HG02840 (cell line): Measurements from ENCODE around the gene PGM5.
"Not testable (repeated sequence)": the region's sequence is repeated elsewhere in the genome, so short reads cannot be mapped to it uniquely, and the experiment has no call there.

Experiments used
- ATAC-seq: cut with Tn5 transposase; IDR thresholded peaks from one replicate; pipeline ENCODE4 v1.9.1; 2021; ENCODE audit warnings: mild to moderate bottlenecking, moderate library complexity, moderate number of reproducible peaks; ENCODE audit not compliant: unreplicated experiment, low FRiP score

PGM5 gene

DNA sequence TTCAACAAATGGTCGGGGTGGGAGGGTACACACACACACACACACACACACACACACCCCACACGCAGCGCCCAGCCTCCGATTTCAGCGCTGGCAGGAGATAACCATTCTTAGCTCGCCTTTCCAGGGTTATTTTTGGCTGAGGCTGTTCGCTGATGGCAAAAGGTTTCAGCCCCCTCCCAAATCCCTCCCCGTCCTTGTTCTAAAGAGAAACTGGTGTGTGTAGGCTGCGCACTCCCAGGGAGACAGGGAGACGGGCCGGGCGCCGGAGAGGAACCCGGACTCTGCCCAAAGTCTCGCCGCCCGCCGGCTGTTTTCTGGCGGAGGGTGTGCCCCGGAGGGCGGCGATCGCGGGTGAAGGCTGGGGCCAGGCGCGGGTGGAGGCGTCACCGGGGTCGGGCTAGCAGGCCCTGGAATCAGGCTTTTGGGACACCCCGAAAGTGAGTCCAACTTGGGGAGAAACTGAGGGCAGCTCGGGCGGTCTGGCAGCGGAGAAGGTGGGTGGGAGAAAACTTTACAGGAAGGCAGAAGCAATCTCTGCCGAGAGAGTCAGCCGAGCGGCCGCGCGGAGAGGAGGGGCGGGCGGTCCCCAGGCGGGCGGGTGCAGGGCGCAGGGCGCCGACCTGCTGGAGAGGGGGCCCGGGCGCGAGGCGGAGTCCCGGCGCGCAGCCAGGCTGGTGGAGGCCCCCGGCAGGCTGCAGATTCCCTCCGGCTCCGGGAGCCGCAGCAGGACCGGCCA lies at the start of gene PGM5:
PGM5 (plus strand) TSS at position 232 of the 739 bp plus-strand sequence. CDS start 517 bp downstream, outside the sequence.
- not testable (repeated sequence) for ATAC-seq

DNA sequence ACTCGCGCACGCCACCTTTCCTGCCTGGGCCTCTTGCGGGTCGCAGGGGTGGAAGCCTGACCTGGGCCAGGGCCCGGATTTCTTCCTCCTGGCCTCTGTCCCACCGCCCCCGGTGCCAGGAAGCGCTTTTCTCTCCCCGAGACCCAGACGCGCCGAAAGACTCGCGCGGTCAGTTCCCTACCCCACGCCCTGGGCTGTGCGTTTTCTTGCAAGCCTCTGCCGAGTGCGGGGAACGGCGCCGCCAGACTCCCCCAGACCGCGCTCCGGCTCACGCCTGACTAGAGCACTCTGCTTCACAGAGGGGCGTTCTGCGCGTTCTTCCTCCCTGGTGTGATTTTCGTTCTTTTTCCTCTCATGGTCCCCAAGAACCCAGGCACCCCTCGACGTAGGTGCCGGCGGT lies 49.3 kb upstream of the PGM5 start:
- ATAC-seq: not testable (repeated sequence)

DNA sequence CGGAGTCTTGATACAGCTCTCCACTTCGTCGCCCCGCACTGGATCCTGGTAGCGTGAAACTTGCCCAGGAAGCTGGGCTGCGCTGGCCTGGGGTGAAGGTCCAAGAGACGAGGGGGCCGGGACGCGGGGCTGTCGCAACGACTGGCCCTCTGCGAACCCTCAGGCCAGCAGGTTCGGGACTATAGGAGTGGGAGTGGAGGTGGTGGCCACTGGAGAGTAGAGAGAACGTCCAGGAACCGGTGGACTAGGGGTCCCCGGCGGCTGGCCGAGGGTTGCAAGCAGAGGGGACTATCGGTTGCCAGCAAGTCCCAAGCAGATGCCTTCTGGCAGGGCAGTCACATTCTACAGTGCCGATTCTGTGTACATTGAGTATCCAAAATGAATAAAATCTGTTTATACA lies 48.8 kb upstream of the PGM5 start:
- not testable (repeated sequence) for ATAC-seq

DNA sequence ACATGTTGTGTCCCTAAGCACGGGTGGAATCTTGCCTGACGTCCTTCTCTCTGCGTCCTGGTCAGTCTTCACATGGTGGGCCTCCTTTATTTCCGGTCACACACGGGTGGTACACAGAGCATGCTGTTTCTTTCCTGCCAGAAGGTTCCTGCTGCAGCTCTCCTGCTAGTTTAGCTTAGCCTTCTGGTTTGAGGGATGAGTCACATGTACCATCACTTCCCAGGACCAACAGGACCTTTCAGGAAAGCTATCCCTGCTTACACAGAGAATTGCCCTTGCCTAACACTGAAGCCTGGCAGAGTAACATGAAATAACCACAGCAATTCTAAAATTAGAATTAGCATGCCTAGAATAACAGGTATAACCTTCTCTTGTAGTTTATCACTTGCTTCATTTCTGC lies 45.2 kb upstream of the PGM5 start:
- not testable (repeated sequence) for ATAC-seq

DNA sequence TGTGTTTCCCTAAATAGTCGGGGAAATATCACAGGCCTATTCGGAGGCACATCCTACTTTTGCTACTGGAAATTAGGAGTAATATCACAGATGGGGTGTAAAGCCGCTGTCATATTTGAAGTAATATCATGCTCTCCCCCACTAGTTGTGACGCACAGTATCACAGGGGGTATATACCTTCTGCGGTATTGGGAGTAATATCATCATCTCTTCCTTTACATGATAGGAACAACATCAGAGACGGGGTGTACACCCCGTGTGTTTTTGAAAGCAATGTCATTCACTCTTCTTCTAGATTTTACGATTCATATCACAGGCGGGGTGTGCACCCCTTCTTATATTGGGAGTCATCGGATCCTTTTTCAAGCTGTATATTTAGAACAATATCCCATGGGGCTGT lies 38.2 kb upstream of the PGM5 start:
- not testable (repeated sequence) for ATAC-seq

DNA sequence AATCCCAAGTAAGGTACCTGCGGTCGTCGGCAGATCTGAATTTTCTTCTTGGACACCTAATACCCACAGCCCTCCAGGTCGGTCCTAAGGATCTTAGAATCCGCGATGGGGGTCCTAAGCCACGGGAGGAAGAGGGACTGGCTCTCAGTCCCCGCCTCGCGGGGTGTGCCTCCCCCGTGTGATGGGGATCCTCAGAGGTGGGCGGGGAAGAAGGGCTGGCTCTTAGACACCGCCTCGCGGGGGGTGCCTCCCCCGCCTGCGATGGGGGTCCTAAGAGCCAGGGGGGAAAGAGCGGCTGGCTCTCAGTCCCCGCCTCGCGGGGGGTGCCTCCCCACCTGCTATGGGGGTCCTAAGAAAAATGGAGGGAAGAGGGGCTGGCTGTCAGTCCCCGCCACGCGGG lies 32.7 kb upstream of the PGM5 start:
- ATAC-seq: not testable (repeated sequence)

DNA sequence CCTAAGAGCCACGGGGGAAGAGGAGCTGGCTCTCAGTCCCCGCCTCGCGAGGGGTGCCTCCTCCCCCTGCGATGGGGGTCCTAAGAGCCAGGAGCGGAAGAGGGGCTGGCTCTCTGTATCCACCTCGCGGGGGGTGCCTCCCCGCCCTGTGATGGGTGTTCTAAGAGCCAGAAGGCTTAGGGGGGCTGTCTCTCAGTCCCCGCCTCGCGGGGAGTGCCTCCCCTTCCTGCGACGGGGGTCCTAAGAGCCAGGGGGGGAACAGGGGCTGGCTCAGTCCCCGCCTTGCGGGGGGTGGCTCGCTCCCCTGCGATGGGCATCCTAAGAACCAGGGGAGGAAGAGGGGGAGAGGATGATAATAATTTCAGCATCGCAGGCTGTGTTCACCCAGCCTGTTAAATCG lies 31.9 kb upstream of the PGM5 start:
- ATAC-seq: not testable (repeated sequence)

DNA sequence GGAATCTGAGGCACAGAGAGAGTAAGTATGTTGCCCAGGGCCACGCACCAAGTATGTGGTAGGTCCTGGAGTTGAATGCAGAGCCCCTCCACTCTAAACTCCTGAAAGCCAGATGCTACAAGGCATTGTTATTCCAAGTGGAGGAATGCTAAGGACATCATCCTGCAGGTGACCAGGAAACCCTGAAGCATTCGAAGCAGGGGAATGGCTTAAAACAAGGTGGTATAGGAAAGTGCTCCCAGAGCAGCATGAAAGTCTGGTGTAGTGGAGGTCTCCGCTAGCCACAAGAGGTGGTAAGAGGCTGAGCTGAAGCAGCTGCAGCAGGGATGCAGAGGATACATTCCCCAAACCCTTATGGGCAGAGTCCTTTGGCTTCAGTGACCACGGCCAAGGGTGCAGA lies 27.3 kb upstream of the PGM5 start:
- not testable (repeated sequence) for ATAC-seq

DNA sequence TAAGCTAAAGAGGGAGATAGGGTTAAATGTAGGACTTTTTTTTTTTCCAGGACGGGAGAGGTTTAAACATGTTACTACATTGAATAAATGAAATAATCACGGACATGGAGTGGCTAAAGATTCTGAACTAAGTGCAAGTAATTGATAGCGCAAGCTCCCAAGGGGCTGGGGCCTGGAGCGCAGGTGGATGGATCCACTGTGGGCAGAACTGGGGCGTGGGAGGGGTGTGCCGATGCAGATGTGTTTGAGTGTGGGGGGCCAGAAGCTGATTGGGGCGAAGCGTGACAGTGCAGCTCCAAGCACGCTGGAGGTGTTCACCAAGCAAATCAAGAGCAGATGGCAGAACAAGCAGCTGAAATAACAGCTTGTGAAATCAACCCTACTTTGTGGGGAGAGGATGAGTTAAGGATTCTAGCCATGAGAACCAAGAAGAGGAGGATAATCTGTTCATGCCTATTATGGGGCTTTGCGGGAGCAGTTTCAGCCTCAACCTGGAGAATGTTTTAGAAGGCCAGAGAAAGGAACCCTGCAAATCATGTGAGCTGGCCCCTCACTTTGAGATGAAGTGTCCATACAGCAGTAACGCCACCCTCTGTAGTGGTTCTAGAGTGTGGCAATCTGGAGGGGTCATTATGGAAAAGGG lies 25.8 kb upstream of the PGM5 start:
- not testable (repeated sequence) for ATAC-seq

DNA sequence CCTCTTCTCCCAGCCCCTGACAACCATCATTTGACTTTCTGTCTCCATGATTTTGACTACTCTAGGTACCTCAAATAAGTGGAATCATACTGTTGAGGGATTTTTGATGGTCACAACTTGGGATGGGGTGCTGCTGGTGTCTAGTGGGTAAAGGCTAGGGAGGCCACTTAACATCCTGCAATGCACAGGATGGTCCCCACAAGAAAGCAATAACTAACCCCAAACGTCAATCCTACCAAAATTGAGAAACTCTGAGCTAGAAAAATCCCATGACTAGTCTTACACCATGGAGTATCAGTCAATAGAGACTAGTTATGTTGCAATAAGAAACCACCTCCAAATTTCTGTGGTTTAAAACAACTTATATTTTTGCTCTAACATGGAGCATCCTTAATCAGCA lies 24.3 kb upstream of the PGM5 start:
- ATAC-seq: not testable (repeated sequence)

DNA sequence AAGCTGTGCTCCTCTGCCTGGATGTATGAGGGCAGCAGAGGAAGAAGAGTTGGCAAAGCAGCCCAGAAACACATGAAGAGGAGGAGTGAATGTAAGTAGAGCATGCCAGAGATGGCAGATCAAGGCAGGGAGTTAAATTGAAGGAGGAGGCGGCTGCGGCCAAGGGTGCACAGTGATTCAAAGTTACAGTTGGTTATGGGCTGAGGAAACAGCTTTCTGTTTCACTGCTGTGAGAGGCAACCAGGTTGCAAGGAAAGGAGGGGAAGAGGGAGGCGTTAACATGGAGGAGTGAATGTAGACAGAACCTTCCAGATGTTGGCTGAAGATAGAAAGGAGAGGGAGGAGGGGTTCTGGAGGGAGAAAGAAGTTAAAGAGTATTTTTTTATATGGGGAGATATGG lies 20.5 kb upstream of the PGM5 start:
- ATAC-seq: not testable (repeated sequence)

DNA sequence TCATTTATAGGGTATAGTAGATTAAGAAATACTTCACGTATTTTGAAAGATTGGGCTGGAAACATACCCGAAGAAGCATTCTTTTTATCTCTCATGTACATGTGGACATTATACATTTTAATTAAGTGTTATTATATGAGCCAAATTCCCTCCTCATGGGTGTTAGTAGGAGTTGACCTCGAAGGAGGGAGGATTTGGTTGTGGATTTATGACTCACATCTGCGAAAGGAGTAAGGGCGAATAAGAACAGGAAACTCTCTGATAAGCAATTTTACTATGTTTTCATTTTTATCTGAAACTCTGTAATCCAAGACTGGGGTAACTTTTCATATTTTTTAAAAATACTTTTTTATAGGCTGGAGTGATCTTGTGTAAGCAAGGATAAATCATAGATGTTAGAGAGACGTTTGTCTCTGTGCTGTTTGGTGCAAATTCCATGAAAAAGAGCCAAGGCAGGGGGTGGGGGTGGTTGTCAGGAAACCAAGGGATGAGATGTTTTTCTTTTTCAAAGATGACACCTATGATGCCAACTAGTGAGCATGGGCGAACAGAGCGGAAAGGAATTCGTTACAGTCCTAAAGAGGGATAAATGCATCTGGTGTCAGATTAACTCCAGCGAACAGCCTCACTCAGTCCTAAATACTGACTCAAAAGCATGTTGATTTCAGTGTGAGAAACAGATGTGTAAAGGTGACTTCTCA lies 19.6 kb upstream of the PGM5 start:
- not testable (repeated sequence) for ATAC-seq

DNA sequence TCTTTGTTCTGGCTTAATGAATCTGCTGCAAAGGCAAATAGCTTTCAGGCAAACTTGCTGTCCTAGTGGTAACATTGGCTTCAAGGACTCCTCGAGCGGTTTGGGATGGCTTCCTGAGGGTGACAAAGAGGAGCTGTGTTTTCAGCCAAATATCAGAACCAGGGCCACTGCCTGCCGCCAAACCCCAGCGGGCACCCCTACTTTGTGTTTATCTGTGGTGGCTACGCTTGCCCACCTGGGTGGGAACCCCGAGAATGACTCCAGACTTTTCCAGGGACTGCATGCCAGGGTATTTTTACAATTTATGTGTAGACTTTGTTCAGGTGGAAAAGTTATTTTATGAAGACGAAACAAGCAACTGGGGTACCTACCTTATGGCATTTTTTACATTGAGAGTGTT lies 18.4 kb upstream of the PGM5 start:
- ATAC-seq: not testable (repeated sequence)

DNA sequence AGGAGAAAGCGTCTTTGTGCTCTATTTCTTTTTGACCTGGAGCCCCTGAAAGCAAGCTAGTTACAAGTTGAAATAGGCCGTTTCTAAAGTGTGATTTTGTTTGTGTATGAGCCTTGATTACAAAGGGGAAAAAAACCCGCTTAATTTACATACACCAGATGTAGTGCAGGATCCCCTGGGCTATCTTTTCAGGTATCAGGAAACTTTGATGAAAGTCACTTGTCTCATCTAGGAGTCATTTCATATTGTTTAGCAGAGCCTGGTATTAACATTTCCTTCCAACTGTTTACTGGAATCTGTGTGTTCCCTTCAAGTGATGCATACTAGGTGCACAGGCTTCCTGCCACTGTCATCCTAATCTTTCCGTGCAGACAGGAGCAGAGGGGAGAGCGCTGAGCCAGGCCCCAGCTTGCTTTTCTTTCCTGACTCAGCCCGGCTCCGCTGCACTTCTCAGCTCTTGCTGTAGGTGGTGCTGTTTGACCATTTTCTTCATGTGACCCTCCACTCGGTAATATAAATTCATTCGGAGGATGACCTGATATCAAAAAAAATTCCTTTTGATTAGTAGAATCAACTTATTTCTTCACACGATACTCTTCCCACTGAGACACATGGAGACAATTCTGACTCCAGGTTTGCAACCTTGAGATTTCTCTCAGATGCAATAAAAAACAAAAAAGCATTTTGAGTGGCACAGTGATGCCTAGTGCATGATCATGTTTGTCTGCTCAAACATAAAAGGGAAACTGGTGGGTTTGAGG lies 14.0 kb upstream of the PGM5 start:
- ATAC-seq: peak; percentile 81

DNA sequence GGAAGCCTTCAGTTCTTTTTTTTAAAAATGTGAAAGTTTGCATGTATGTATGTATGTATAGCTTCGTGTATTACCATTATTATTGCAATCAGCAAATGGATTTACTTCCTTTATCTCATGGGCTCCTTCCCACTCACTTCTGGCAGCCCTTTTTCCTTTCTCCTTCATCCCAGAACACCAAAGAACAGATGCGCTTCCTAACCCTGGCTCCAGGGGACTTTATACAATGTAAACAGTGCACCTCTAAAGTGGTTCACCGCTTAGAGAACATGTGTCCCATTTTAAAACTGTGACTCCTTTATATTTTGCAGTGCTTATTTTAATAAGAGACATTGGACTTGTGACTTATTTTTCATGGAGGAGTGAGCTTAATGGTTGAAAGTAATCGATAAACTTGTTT lies 13.2 kb upstream of the PGM5 start:
- ATAC-seq: not testable (repeated sequence)

DNA sequence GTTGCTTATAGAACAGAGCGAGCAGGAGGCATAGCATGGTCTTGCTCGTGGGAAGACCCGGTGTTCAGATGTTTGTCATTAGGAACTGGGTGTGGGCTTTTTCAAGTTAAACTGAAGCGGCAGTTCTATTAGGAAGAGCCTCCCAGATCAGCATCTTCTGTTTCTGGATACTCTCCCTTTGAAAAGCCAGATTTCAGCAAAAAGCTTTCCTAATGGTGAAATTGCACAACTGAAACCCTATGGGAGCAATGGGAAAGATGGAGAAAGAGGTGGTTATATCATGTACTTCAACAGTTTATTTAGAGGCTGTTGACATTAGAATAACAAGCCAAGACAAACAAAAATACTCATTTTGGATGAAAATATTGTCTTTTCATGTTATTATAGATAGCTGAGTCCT lies 12.4 kb upstream of the PGM5 start:
- ATAC-seq: not testable (repeated sequence)

DNA sequence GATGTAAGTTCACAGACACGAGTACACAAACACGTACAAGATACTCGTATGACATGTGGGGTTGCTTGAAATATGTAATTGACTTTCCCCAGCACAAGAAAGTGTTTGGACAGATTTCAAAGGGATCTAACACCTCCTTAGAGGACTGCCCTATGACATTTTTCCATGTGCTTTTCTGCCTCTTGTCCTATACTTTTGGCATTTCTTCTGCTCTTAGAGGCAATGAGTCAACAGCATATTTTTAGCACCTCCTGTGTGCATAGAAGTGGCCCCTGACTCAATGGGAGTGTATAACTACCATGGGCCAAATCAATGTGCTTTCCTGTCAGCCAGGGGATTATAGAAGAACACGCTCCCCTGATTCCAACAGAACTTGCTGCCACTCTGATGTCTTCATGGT lies 4.7 kb upstream of the PGM5 start:
- not testable (repeated sequence) for ATAC-seq

DNA sequence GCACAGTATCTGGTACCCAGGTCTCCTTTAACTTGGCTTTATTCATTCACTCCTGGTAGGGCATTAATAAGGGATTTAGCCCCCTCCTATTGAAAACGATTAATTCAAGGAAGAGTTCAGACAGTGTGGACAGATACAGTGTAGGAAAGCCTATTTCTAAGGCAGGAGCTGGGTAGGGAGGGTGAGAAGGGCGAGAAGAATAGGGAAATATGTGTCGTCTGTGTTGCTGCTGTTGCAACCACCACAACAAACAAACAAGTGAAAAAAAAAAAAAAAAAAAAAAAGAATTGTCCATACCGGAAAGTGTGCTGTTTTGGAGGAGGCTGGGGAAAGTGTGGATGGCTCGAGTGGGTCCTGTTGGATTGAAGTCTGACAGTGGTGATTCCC lies 425 bp upstream of the PGM5 start:
- ATAC-seq: not testable (repeated sequence)

DNA sequence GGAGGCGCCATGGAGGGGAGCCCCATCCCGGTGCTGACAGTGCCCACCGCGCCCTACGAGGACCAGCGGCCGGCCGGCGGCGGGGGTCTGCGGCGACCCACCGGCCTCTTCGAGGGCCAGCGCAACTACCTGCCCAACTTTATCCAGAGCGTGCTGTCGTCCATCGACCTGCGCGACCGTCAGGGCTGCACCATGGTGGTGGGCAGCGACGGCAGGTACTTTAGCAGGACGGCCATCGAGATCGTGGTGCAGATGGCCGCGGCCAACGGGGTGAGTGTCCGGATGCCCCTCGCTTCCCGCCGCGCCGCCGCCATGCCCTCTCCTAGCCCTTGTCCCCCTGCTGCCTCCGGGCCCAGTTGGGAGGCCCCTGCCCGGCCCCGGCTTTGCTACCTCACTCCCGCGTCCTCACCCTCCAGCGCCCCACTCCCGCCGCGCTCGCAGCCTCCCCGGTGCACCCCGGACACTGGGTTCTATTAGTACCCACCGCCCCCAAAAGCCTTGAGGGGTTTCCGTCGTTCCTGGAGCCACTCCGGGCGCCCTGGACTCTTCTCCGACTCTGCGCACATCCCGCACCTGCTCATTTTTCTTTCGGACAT lies 806 bp downstream of the PGM5 start:
- ATAC-seq: not testable (repeated sequence)

DNA sequence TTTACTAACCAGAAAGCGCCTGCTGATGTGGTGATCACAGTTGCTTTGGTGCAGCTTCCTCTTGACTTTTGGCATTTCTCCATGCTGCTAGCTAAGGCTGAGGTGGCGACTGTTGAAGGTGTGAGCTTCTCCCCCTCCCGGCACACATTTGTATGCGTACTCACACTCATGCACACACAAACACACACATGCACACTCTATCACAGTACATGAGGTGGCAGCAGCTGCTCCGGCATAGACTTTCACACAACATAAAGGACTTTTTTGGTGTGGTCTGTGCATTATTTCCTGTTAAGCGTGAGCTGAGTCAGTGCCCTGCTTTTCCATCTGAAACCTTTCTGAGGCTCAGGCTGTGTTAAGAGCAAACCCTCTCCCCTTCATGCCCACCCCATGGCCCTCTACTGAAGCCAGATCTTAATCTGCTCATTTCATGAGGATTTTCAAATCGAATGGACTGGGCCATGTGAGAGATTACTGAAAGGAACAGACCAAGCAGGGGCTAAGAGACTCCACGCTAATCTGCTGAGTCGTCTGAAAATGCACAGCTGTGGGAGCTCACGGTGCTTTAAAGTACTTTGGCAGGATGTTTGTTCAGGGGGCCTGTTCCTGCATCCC lies 10.6 kb downstream of the PGM5 start:
- ATAC-seq: not testable (repeated sequence)
